IPS DF 19.7 (cell line): ENCODE data around the gene RAP1GDS1.
"Not testable (repeated sequence)": the region's sequence is repeated elsewhere in the genome, so short reads cannot be mapped to it uniquely, and the experiment has no call there.

Experiments used
- DNase-seq: peaks from one replicate; pipeline ENCODE4 v3.0.0-alpha.2; 2013; ENCODE audit warnings: low read depth, low spot score

RAP1GDS1 gene

DNA sequence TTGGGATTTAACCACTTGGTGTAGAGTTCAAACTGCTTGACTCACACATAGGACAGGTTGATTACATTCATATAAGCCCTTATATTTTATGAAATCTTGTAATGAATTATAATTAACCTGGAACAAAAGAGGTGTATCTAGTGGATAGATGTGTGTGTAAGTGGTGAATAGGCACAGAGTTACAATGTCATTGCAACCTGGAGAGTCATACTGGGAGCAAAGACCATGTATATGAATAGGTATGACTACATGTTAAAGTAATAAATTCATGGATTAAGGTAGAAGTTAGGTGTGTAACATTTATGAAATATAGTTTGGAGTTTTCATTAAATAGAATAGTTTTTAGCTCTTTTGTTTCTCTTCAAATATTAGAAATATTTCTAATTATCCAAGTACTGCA lies 26.1 kb downstream of the RAP1GDS1 start:
- no peak for DNase-seq

DNA sequence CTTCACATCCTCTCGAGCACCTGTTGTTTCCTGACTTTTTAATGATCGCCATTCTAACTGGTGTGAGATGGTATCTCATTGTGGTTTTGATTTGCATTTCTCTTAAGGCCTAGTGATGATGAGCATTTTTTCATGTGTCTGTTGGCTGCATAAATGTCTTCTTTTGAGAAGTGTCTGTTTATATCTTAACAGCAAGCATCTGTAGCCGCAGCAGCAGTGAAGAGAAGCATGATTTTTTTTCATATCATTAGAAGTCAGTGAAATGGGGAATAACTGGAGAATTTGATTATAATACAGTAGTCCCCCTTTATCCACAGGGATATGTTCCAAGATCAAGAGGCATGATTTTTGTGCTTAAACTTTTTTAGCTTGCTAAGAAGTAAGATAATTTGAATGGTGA lies 27.5 kb downstream of the RAP1GDS1 start:
- DNase-seq, result not testable (repeated sequence)

DNA sequence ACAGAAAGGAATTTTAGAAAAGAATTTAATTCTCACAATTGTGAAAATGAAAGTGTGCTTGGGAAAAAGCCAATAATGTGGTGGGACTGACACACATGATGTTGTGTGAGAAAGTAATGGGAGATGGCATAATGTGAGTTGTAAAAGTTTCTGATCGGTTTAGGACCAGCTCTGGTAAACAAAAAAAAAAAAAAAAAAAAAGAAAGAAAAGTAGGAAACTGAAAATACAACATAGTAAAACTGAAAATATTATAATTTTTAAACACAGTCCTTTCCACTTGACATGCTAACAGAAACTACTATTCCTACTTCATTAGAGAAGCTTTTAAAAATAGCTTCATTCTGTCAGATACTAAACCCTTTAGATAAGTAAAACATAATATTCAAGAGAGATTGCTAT lies 28.2 kb downstream of the RAP1GDS1 start:
- DNase-seq, result no peak

DNA sequence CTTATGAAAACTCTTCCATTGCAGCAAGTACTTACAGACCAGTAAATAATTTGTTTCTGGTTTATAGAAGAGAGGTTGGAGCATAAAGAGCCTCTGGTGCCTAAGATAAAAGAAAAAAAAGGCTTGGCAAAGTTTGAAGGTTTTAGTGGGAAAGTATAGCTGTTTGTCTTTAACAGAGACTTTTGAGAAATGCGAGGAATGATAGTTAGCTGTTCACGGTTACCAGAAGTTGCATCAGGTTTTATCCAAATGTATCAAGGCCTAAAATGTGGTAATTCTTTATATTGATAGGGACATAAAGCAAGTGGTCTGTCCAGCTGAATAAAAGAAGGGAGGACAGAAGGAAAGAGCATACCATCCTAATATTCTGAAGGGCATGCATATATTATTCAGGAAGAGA lies 29.3 kb downstream of the RAP1GDS1 start:
- DNase-seq, result no peak

DNA sequence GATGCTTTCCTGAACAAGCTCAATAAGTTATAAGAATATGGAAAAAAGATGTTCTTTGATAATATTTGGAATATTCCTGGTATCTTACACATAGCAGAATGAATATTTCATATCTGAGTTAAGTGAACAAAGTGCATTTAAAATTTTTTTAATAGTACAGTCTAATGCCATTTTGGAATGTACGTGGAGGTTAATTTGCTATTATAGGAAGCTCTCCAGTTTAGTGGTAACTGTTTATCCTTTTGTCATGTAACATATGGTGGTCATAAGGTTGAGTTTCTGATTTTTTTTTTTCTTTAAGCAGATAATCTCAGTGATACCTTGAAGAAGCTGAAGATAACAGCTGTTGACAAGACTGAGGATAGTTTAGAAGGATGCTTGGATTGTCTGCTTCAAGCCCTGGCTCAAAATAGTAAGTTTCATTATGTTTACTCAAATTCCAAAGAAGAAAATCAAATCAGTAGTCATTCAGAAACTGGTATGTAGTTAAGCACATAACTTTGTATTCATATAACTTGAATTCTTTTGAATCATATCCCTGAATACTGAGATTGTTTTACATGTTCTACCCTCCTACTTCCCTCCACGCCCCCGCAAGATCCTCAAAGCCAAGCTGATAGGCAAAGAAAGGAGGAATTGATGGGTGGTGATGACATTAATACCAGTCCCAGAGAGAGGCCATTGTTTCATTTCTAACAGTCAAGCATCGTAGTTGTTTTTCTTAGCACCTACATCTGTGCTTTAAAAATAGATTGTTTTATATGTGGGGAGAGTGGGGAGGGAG lies 32.1 kb downstream of the RAP1GDS1 start:
- DNase-seq, result no peak

DNA sequence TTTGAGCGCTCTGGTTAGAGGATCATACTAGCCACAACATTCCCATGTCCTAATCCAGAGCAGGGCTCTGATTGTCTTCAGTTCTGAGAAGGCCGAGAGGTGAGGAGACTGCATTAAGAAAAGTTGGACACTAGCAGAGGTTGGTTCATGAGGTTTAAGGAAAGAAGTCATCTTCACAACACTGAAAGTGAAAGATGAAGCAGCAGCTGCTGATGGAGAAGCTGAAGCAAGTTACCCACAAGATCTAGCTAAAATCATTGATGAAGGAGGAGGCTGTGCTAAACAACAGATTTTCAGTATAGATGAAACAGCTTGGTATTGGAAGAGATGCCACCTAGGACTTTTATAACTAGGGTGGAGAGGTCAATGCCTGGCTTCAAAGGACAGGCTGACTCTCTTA lies 36.8 kb downstream of the RAP1GDS1 start:
- DNase-seq, result no peak

DNA sequence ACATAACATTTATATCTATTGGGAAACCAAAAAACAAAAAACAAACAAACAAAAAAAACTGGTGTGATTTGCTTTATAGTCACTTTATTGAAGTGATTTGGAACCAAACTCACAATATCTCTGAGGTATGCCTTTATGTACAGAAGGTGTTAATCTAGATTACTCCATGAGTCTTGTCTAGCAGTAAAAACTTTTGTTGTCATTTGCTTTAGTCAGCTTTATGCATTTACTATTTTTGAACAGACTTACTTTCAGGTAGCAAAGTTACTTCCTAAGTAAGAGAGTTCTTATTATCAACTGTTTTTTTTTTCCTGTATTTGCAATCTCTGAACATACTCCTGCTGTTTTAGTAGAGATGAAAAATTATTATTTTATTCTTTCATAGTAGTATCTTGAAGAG lies 39.5 kb downstream of the RAP1GDS1 start:
- no peak for DNase-seq

DNA sequence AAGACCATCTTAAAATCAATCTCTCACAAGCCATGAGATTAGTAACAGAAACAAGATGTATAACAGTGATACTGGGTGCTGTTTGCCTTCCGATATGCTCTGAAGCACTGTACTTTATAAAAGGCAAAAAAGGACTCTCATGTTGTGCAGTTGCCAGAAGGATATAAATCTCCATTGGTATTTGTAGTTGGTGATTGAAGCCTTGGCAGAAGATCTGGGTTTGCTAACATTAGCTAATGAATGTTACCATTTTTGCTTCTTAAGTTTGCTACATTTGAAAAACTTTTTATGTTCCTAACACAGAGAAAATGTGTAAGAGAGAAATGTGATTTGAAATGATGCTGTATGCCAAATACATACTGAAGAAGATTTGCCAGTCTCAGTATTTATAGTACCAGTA lies 44.4 kb downstream of the RAP1GDS1 start:
- DNase-seq, result no peak

DNA sequence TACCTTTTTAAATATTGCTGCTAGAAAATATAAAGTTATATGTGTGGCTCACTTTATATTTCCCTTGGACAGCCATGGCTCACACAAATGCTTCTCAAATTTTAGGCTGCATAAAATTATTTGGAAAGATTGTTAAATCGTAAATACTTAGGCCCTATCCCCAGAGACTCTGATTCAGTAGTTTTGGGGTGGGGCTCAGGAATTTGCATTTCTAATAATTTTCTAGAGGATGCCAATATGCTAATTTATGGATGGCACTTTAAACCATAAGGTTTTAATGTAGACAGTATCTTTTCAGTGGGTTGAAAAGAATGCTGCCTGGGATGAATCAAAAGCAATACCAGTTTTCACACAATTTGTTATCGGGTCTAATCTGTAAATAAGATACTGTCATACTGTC lies 49.7 kb downstream of the RAP1GDS1 start:
- DNase-seq, result no peak

DNA sequence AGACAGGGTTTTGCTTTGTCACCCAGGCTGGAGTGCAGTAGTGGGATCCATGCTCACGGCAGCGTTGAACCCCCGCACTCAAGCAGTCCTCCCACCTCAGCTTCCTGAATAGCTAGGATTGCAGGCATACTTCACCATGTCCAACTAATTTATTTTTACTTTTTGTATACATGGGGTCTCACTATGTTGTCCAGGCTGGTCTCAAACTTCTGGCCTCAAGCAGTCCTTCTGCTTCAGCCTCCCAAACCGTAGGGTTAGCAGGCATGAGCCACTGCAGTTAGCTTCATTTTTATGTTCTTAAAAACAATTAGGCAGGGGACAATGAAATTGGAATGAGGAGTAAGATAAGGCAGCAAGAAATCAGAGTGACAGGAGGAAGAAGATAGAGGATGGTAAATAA lies 50.5 kb downstream of the RAP1GDS1 start:
- no peak for DNase-seq

DNA sequence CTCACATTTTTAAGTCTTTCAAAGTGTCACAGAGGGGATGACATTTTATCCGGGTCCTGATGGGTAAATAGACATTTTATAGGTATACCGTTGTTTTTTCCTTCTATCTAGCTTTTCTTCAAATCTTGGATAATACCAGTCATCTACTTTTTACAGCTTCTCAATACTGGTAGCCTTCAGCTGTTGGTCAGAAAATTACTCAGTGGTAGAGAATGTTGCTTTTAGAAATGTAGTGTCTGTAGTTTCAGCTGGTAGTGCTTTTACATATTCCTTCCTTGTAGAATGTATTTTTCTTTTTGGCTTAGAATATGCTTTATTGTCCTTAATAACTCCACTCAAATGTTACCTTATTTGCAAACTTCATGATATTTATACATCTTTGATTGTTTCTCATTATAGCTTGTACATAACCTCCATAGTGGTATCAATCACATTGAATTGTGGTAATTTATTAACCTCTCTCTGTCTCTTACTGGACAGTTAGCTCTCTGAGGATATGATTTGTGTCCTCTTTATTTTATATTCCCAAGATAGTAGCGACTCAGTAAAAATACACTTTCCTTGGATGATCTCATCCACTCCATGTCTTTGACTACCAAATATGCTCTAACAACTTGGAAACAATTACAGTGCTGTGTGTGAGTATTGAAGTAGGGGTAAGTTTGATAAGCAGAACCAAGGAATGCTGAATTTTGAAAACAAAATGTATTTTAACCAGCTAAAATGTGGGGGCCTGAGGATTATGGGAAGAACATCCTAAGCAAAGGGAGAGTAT lies 53.8 kb downstream of the RAP1GDS1 start:
- no peak for DNase-seq

DNA sequence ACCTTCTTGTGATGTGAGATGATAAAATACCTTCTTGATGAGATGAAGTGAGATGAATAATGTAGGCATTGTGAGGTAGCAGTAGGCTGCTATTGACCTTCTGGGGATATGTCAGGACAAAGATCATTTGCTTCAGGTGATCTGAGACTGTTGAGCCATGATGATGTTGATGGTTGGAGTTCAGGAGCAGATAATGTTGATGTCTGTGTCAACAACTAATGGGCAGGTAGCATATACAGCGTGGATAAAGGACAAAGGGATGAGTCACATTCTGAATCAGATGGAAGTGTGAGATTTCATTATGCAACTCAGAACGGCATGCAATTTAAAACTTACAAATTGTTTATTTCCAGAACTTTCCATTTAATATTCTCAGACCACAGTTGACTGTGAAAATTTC lies 57.3 kb downstream of the RAP1GDS1 start:
- DNase-seq, result no peak

DNA sequence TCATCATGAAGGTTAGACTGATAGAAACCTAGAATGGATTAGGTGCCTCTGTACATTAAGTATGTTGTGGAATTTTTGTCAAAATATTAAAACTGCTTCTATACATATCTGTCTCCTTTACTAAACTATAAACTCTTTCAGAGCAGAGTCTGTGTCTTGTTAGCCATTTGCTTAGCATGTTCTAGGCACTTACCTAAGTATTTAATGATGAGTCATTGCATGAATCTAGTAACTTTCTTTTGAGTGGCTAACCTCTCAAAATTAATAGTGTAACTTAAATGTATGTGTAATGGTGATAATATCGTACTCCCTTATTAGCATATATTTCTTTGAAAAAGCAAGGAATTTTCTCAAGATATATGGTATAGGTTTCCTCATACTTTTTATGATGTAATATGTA lies 57.8 kb downstream of the RAP1GDS1 start:
- no peak for DNase-seq

DNA sequence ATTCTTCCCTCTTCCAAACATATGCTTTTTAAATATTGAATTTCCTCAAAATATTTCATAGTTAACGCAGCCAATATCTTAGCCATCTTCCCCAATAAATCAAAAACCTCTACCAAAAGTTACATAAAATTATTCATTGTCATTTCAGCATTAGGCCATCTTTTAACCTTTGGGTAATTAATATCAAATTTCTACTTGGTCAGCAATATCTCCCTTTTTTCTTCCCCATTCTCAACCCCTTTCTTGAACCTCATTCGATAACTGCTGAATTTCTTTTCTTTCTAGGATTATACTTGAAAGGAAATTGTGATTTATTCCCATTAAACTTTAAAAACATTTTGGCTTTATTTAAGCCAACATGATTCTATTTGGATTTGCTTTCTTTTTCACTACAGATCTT lies 65.0 kb downstream of the RAP1GDS1 start:
- DNase-seq, result no peak

DNA sequence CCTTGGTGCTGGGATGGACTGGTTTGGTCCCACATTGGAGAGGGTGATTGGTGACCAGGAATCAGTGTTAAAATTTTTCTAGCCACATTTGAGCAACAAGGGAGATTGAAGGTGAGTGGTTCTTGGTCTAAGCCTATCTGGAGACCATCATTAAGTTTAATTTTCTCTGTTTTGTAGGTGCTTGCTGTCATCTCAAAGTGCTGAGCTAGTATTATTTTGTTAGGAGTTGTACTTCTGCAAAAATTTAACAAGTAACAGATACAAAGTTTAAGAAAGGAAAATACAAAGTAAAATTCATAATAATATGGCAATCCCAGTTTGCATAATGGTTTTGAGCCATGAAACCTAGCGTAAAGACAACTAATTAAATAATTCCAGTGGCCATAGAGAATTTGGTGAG lies 66.5 kb downstream of the RAP1GDS1 start:
- DNase-seq, result no peak

DNA sequence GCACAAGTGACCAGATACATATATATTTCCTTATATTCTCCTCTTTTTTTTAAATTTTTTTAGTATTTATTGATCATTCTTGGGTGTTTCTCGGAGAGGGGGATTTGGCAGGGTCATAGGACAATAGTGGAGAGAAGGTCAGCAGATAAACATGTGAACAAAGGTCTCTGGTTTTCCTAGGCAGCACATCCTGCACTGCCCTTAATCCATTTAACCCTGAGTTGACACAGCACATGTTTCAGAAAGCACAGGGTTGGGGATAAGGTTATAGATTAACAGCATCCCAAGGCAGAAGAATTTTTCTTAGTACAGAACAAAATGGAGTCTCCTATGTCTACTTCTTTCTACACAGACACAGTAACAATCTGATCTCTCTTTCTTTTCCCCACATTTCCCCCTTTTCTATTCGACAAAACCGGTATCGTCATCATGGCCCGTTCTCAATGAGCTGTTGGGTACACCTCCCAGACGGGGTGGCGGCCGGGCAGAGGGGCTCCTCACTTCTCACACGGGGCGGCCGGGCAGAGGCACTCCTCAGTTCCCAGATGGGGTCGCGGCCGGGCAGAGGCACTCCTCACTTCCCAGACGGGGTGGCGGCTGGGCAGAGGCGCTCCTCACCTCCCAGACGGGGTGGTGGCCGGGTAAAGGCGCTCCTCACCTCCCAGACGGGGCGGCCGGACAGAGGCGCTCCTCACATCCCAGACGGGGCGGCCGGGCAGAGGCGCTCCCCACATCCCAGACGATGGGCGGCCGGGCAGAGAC lies 68.9 kb downstream of the RAP1GDS1 start:
- not testable (repeated sequence) for DNase-seq

DNA sequence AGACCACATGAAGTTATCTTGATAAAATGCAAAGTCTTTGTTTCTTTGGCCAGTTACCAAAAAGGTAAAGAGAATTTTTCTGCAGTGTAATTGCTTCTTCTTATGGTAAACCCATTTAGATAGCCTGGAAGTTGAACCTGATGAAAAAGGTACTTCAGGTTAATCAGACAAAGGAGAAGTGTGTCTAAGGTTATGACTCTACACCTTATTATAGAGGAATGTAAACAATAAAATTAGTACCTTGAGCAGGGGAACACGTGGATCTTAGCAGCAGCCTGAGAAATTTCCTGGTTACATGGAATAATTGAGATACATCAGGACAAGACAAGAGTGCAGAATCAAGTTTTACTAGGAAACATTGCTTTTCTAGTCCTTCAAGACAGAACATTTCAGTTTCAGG lies 70.8 kb downstream of the RAP1GDS1 start:
- DNase-seq, result no peak

DNA sequence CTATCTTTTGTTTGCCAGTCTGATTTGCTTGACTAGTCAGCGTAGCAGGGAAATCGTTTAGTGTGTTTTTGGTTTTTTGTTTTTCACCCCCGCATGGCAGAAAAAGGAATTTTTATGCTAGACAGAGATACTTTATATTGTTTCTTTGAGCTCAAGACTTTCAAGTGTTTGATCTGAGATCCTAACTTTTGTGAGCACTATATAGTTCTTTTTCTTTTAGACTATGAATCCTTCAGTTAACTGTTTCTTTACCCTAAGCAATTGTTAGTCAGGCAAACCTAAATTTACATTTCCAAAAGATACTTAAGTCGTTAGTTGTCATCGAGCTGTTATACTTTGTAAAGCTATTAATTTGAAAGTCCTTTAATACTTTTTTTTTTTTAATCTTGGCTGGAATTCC lies 73.3 kb downstream of the RAP1GDS1 start:
- no peak for DNase-seq

DNA sequence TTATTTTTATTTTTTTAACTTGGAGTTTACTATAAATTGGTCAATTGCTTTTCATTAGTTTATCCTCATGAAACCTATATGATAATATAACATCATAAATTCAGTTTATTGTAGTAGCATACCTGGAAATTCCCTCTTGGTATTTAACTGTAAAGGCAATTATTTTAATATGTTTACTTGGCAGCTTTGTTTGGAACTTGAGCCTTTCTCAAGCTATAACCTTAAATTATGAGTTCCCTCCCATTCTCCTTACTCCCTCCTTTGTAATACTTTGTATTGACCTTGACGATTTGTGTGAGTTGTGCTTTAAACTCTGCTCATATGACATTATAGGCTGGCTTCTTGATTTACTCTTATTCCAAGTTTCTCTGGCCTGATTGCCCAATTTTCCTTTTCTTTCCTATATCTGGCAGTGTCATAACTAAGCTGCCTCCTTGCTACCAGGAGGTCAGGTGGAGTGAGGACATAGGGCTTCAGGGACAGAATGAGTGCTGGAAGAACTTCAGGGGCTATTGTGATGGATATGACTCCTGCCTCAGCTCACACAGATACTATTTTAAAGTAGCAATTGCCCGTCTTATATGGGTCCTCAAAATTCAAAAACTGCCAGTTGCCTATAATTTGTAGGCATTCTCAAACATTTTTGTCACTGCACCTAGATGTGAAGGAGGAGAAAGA lies 77.7 kb downstream of the RAP1GDS1 start:
- DNase-seq, result no peak

DNA sequence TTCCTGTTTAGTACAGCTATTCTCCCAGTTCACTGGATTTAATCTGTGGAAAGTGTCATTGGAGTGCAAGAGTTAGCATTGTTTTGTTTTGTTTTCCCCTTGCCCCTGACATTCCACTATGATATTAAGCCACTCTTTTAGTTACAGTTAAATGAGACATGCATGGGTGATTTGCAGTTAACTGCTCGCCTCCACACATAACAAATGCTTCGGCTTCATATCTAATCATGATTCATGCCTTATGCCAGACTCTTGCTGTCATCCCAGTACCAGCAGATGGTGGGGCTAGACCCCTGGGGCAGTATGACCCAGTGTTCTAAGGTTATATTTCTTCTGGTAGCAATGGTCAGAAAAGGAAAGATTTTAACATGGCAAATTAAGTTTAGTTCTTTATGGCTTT lies 80.1 kb downstream of the RAP1GDS1 start:
- DNase-seq, result no peak

DNA sequence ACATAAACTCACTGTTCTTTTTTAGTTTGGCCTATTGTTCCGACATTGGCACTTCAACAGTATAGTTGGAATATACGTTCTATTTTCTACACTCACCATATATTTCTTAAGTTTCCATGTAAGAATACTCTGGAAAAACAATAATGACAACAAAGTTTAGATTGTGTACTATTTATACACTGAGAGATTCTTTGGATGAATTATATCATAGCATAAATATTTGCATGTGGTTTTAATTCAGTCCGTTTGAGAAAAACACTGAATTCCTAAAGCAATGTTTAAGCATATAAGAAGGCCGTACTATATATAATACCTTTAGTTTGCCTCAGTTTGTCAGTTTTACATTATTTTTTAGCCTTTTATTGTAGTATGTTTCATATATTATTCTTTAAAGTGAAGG lies 82.4 kb downstream of the RAP1GDS1 start:
- DNase-seq, result no peak

DNA sequence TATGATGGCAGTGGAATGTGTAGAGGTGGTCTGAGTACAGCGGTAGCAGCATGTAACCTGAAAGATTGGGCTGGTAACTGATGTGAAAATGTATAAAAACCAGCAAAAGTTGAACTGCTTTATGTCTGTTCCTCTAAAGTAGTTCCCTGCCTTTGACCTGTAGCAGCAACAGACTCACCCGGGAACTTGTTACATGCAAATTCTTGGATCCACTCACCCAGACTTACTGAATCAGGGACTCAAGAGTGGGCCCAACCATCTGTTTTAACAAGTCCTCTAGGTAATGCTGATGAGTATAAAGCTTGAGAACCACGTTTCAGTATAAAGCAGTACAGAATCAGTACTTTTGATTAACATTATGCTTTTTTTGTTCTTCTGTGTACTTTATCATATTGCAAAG lies 84.7 kb downstream of the RAP1GDS1 start:
- DNase-seq, result no peak
